SK-N-SH treated with all-trans-retinoic acid at 6 μM for 48 hours (cell line): Measurements from ENCODE around the gene CA7.

Experiments
- ARNTL ChIP-seq: fragments of 450-650 bp; formaldehyde crosslinking; IDR thresholded peaks from 2 replicates; pipeline ENCODE4 v1.5.0; 2020; ENCODE audit warnings: low read depth, mild to moderate bottlenecking, moderate library complexity, borderline replicate concordance
- BACH2 ChIP-seq: fragments of 250-450 bp; sonication (Bioruptor Pico); IDR thresholded peaks from 2 replicates; pipeline ENCODE4 v1.9.0; 2021; ENCODE audit warnings: mild to moderate bottlenecking, borderline replicate concordance
- ESRRG ChIP-seq: fragments of 250-450 bp; sonication (Bioruptor Pico); IDR thresholded peaks from 2 replicates; pipeline ENCODE4 v1.6.1; 2021; ENCODE audit warnings: mild to moderate bottlenecking
- GLIS3 ChIP-seq: fragments of 250-450 bp; sonication (Bioruptor Pico); IDR thresholded peaks from 2 replicates; pipeline ENCODE4 v1.5.0; 2020; ENCODE audit warnings: mild to moderate bottlenecking, moderate library complexity
- ISL1 ChIP-seq: fragments of 250-450 bp; sonication (Bioruptor Pico); IDR thresholded peaks from 2 replicates; pipeline ENCODE4 v2.1.2; 2022; ENCODE audit warnings: mild to moderate bottlenecking, moderate library complexity
- RARB ChIP-seq: fragments of 250-450 bp; sonication (Bioruptor Pico); IDR thresholded peaks from 2 replicates; pipeline ENCODE4 v1.8.0; 2021; ENCODE audit warnings: mild to moderate bottlenecking, moderate library complexity
- TCF4 ChIP-seq: fragments of 250-450 bp; sonication (Bioruptor Pico); IDR thresholded peaks from 2 replicates; pipeline ENCODE4 v1.8.0; 2021; ENCODE audit warnings: mild to moderate bottlenecking, moderate library complexity, borderline replicate concordance
- TOX ChIP-seq: fragments of 250-450 bp; sonication (Bioruptor Pico); IDR thresholded peaks from 2 replicates; pipeline ENCODE4 v1.8.0; 2021; ENCODE audit warnings: mild to moderate bottlenecking, moderate library complexity, borderline replicate concordance
- ZC3H10 ChIP-seq: fragments of 250-450 bp; sonication (Bioruptor Pico); IDR thresholded peaks from 2 replicates; pipeline ENCODE4 v1.5.1; 2021; ENCODE audit warnings: mild to moderate bottlenecking, moderate library complexity
- ZFP3 ChIP-seq: fragments of 250-450 bp; sonication (Bioruptor Pico); IDR thresholded peaks from 2 replicates; pipeline ENCODE4 v1.5.0; 2020; ENCODE audit warnings: mild to moderate bottlenecking, moderate library complexity
- ZFP30 ChIP-seq: fragments of 450-650 bp; formaldehyde crosslinking; IDR thresholded peaks from 2 replicates; pipeline ENCODE4 v1.5.0; 2022; ENCODE audit warnings: mild to moderate bottlenecking, moderate library complexity
- ZNF565 ChIP-seq: fragments of 450-650 bp; formaldehyde crosslinking; conservative IDR thresholded peaks from 2 replicates; pipeline ENCODE4 v1.5.0; 2020; ENCODE audit warnings: low read depth, mild to moderate bottlenecking, moderate library complexity
- ZNF70 ChIP-seq: fragments of 450-650 bp; formaldehyde crosslinking; IDR thresholded peaks from 2 replicates; pipeline ENCODE4 v1.5.0; 2020; ENCODE audit warnings: mild to moderate bottlenecking, moderate library complexity
- TF ChIP-seq, protein P1 (sequence below): fragments of 250-450 bp; sonication (Bioruptor Pico); IDR thresholded peaks from 2 replicates; pipeline ENCODE4 v1.8.0; 2020; ENCODE audit warnings: mild to moderate bottlenecking, moderate library complexity, borderline replicate concordance

- no peak for TF ChIP-seq BACH2 (CRISPR knock-in tag)
- TF ChIP-seq ZFP30 (CRISPR knock-in tag), result no peak
- TF ChIP-seq ZNF565 (CRISPR knock-in tag), result no peak
- no peak for TF ChIP-seq RARB (CRISPR knock-in tag)
- no peak for TF ChIP-seq TOX (CRISPR knock-in tag)
- TF ChIP-seq ZFP3 (CRISPR knock-in tag), result no peak
- TF ChIP-seq, protein P1, sequence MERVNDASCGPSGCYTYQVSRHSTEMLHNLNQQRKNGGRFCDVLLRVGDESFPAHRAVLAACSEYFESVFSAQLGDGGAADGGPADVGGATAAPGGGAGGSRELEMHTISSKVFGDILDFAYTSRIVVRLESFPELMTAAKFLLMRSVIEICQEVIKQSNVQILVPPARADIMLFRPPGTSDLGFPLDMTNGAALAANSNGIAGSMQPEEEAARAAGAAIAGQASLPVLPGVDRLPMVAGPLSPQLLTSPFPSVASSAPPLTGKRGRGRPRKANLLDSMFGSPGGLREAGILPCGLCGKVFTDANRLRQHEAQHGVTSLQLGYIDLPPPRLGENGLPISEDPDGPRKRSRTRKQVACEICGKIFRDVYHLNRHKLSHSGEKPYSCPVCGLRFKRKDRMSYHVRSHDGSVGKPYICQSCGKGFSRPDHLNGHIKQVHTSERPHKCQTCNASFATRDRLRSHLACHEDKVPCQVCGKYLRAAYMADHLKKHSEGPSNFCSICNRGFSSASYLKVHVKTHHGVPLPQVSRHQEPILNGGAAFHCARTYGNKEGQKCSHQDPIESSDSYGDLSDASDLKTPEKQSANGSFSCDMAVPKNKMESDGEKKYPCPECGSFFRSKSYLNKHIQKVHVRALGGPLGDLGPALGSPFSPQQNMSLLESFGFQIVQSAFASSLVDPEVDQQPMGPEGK, result no peak
- no peak for TF ChIP-seq ISL1 (CRISPR knock-in tag)
- TF ChIP-seq ARNTL (CRISPR knock-in tag), result no peak
- no peak for TF ChIP-seq GLIS3 (CRISPR knock-in tag)
- TF ChIP-seq ZC3H10 (CRISPR knock-in tag), result no peak
- no peak for TF ChIP-seq TCF4
- TF ChIP-seq ESRRG, result no peak
- TF ChIP-seq ZNF70 (CRISPR knock-in tag), result no peak
Measured at GRCh38 chr16:66802159-66802558, 42.1 kb upstream of the CA7 start.
